RWPE2 (cell line): Measurements from ENCODE around the gene DSCAM.

Experiments used
- ATAC-seq: fragments of 200-7000 bp; cut with Tn5 transposase; 3 replicates; pipeline ENCODE4 v1.9.1; 2021; ENCODE audit warnings: low read depth
- DNase-seq: peaks from one replicate; pipeline ENCODE4 v3.0.0-alpha.2; 2020; ENCODE audit warnings: low spot score
- H3K27ac ChIP-seq: fragments of 450-650 bp; 2 replicates; pipeline ENCODE4 v1.5.1; 2017; ENCODE audit warnings: mild to moderate bottlenecking; ENCODE audit not compliant: poor library complexity, severe bottlenecking
- H3K27me3 ChIP-seq: fragments of 250-450 bp; sonication (Bioruptor Pico); 2 replicates; pipeline ENCODE4 v1.5.1; 2021; ENCODE audit warnings: mild to moderate bottlenecking, moderate library complexity; ENCODE audit not compliant: insufficient read depth, poor library complexity, severe bottlenecking
- H3K36me3 ChIP-seq: fragments of 250-450 bp; sonication (Bioruptor Pico); 2 replicates; pipeline ENCODE4 v1.5.1; 2020; ENCODE audit warnings: low read depth, mild to moderate bottlenecking, moderate library complexity
- H3K4me1 ChIP-seq: fragments of 250-450 bp; sonication (Bioruptor Pico); 2 replicates; pipeline ENCODE4 v1.5.1; 2021; ENCODE audit warnings: mild to moderate bottlenecking, moderate library complexity; ENCODE audit not compliant: insufficient read depth, poor library complexity, severe bottlenecking
- H3K4me3 ChIP-seq: fragments of 250-450 bp; sonication (Bioruptor Pico); 2 replicates; pipeline ENCODE4 v1.5.1; 2021; ENCODE audit warnings: mild to moderate bottlenecking, moderate library complexity; ENCODE audit not compliant: severe bottlenecking
- H3K9me3 ChIP-seq: fragments of 250-450 bp; sonication (Bioruptor Pico); 2 replicates; pipeline ENCODE4 v1.5.1; 2021; ENCODE audit warnings: mild to moderate bottlenecking, moderate library complexity; ENCODE audit not compliant: severe bottlenecking
- CTCF ChIP-seq: fragments of 450-650 bp; IDR thresholded peaks from one replicate; pipeline ENCODE4 v1.5.1; 2017; ENCODE audit warnings: mild to moderate bottlenecking, moderate library complexity; ENCODE audit not compliant: poor library complexity, severe bottlenecking

The DSCAM gene

GRCh38 chr21:40633048-40633447, 213.9 kb downstream of the DSCAM start:
- Histone ChIP-seq H3K36me3 (no peaks in the 10 kb centered on the region), H3K27ac (no peak overlapping the region), H3K4me1 (no peaks in the 10 kb centered on the region), H3K4me3 (no peak overlapping the region), H3K27me3 (no peaks in the 10 kb centered on the region), H3K9me3 (no peaks in the 10 kb centered on the region)
- no peak for DNase-seq
- no peak for TF ChIP-seq CTCF
- no peak for ATAC-seq

GRCh38 chr21:40631211-40631610, 215.7 kb downstream of the DSCAM start:
- Histone ChIP-seq H3K27me3 (no peaks in the 10 kb centered on the region), H3K4me3 (no peak overlapping the region), H3K4me1 (no peaks in the 10 kb centered on the region), H3K9me3 (no peaks in the 10 kb centered on the region), H3K27ac (no peak overlapping the region), H3K36me3 (no peaks in the 10 kb centered on the region)
- no peak for TF ChIP-seq CTCF
- no peak for DNase-seq
- ATAC-seq, result no peak

GRCh38 chr21:40625991-40626390, 221.0 kb downstream of the DSCAM start:
- no peak for TF ChIP-seq CTCF
- ATAC-seq (no peak), DNase-seq (no peak)
- Histone ChIP-seq H3K9me3 (no peaks in the 10 kb centered on the region), H3K4me3 (no peak overlapping the region), H3K36me3 (no peaks in the 10 kb centered on the region), H3K27me3 (no peaks in the 10 kb centered on the region), H3K27ac (no peak overlapping the region), H3K4me1 (no peaks in the 10 kb centered on the region)

- Histone ChIP-seq H3K27ac (no peak overlapping the region), H3K36me3 (no peaks in the 10 kb centered on the region), H3K4me3 (no peak overlapping the region), H3K9me3 (no peaks in the 10 kb centered on the region), H3K27me3 (no peaks in the 10 kb centered on the region), H3K4me1 (no peaks in the 10 kb centered on the region)
- no peak for ATAC-seq
- TF ChIP-seq CTCF, result no peak
- no peak for DNase-seq
Measured at GRCh38 chr21:40623528-40623927, 223.4 kb downstream of the DSCAM start.

DNA sequence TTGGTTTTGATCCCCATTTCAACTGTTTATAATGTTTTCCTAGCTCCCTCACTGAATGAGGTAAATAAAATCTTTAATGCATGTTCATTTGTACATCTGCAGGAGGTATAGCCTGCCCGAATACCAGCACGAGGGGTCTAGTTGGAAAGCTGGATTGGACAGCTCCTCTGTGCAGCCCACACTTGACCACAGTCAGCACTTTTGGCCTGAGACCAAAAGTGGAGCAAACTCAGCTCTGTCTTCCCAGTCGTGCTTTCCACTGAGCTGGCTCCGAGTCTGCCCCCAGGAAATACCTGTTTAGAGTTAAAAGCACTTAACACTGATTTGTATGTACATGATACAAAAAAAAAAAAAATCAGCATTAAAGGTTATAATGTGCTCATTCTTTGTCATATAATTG, 224.4 kb downstream of the DSCAM start:
- H3K9me3 ChIP-seq, result no peaks in the 10 kb centered on the region
- no peaks in the 10 kb centered on the region for H3K27me3 ChIP-seq
- DNase-seq, result no peak
- H3K4me1 ChIP-seq, result no peaks in the 10 kb centered on the region
- H3K36me3 ChIP-seq, result no peaks in the 10 kb centered on the region
- H3K4me3 ChIP-seq, result no peak overlapping the region
- ATAC-seq, result no peak
- TF ChIP-seq CTCF, result no peak
- no peak overlapping the region for H3K27ac ChIP-seq
